Mesendoderm (in vitro differentiated cells): ENCODE results near the gene GALNTL6.

ENCODE experiments used
- DNase-seq: peaks from one replicate; pipeline ENCODE4 v3.0.0; 2013
- H2AK5ac ChIP-seq: 2 replicates; pipeline ENCODE4 v1.6.1; 2013; ENCODE audit warnings: low read length, inconsistent platforms
- H2BK120ac ChIP-seq: 2 replicates; pipeline ENCODE4 v1.6.1; 2013; ENCODE audit warnings: low read depth, mild to moderate bottlenecking, low read length, moderate library complexity, mixed read lengths
- H2BK15ac ChIP-seq: replicated peaks from 2 replicates; pipeline ENCODE4 v1.6.1; 2013; ENCODE audit warnings: low read depth, mild to moderate bottlenecking, moderate library complexity
- H2BK5ac ChIP-seq: 2 replicates; pipeline ENCODE4 v1.6.1; 2013; ENCODE audit warnings: low read length, inconsistent platforms
- H3K18ac ChIP-seq: 2 replicates; pipeline ENCODE4 v1.6.1; 2013; ENCODE audit warnings: mild to moderate bottlenecking, low read length, mixed read lengths
- H3K23ac ChIP-seq: one replicate; pipeline ENCODE4 v1.6.1; 2013; ENCODE audit warnings: low read length
- H3K27ac ChIP-seq: 2 replicates; pipeline ENCODE4 v1.5.1; 2013; ENCODE audit warnings: low read depth, mild to moderate bottlenecking, inconsistent platforms, low read length, moderate library complexity
- H3K27me3 ChIP-seq: 2 replicates; pipeline ENCODE4 v1.6.1; 2013; ENCODE audit warnings: low read length, control low read depth, mild to moderate bottlenecking, inconsistent platforms; ENCODE audit not compliant: insufficient read depth, poor library complexity
- H3K36me3 ChIP-seq: 2 replicates; pipeline ENCODE4 v1.6.1; 2013; ENCODE audit warnings: low read length, inconsistent platforms; ENCODE audit not compliant: control insufficient read depth, insufficient read depth
- H3K4ac ChIP-seq: one replicate; pipeline ENCODE4 v1.6.1; 2013; ENCODE audit warnings: low read depth, mild to moderate bottlenecking, low read length, moderate library complexity
- H3K4me1 ChIP-seq: 2 replicates; pipeline ENCODE4 v1.6.1; 2013; ENCODE audit warnings: low read depth, low read length, inconsistent platforms; ENCODE audit not compliant: control insufficient read depth
- H3K4me2 ChIP-seq: 2 replicates; pipeline ENCODE4 v1.6.1; 2013; ENCODE audit warnings: low read length
- H3K4me3 ChIP-seq: 2 replicates; pipeline ENCODE4 v1.5.1; 2013; ENCODE audit warnings: mild to moderate bottlenecking, low read length
- H3K56ac ChIP-seq: one replicate; pipeline ENCODE4 v1.6.1; 2013; ENCODE audit warnings: low read length
- H3K79me1 ChIP-seq: 2 replicates; pipeline ENCODE4 v1.6.1; 2013; ENCODE audit warnings: low read length, inconsistent platforms
- H3K79me2 ChIP-seq: 2 replicates; pipeline ENCODE4 v1.6.1; 2013; ENCODE audit warnings: mild to moderate bottlenecking, low read length; ENCODE audit not compliant: control insufficient read depth, insufficient read depth
- H3K9ac ChIP-seq: 2 replicates; pipeline ENCODE4 v1.6.1; 2013; ENCODE audit warnings: low read length, inconsistent platforms
- H4K5ac ChIP-seq: one replicate; pipeline ENCODE4 v1.6.1; 2013; ENCODE audit warnings: low read length
- H4K8ac ChIP-seq: one replicate; pipeline ENCODE4 v1.6.1; 2013; ENCODE audit warnings: low read depth, mild to moderate bottlenecking, control low read depth, low read length, moderate library complexity
- WGBS: extraction: QIAGEN DNeasy Blood & Tissue Kit; methylation state at CpG from one replicate; pipeline ENCODE4 v1.1.7; 2013; ENCODE audit warnings: low lambda C conversion rate, missing lambda C conversion rate; ENCODE audit not compliant: insufficient coverage; ENCODE audit errors: extremely low coverage; 5-methylcytosine and 5-hydroxymethylcytosine counted together

Gene GALNTL6

GRCh38 chr4:172980219-172980618 lies 1167.0 kb downstream of the GALNTL6 start:
- WGBS = no CpG with 5 or more reads among the region's 3 CpGs
- Histone ChIP-seq H2AK5ac (no peak overlapping the region), H2BK120ac (no peak overlapping the region), H3K36me3 (no peaks in the 10 kb centered on the region), H3K23ac (no peak overlapping the region), H3K4me2 (no peak overlapping the region), H4K8ac (no peak overlapping the region), H3K56ac (no peak overlapping the region), H4K5ac (no peak overlapping the region), H3K18ac (no peak overlapping the region), H3K4me1 (no peaks in the 10 kb centered on the region), H2BK5ac (no peak overlapping the region), H3K27me3 (no peaks in the 10 kb centered on the region), H3K4ac (no peak overlapping the region), H2BK15ac (no peak overlapping the region), H3K9ac (no peak overlapping the region), H3K27ac (no peak overlapping the region), H3K79me1 (no peaks in the 10 kb centered on the region), H3K4me3 (no peak overlapping the region), H3K79me2 (no peaks in the 10 kb centered on the region)
- no peak for DNase-seq

GRCh38 chr4:172982151-172982590 lies 1169.0 kb downstream of the GALNTL6 start:
- H3K79me1 ChIP-seq = no peaks in the 10 kb centered on the region
- DNase-seq = no peak
- no peak overlapping the region for H2AK5ac ChIP-seq
- H3K27ac ChIP-seq = no peak overlapping the region
- no peak overlapping the region for H3K4me3 ChIP-seq
- H2BK5ac ChIP-seq = no peak overlapping the region
- H2BK15ac ChIP-seq = no peak overlapping the region
- H3K36me3 ChIP-seq = no peaks in the 10 kb centered on the region
- no peaks in the 10 kb centered on the region for H3K79me2 ChIP-seq
- no peak overlapping the region for H2BK120ac ChIP-seq
- H3K27me3 ChIP-seq = no peaks in the 10 kb centered on the region
- H3K4me2 ChIP-seq = no peak overlapping the region
- H4K8ac ChIP-seq = no peak overlapping the region
- WGBS = no CpG with 5 or more reads among the region's 2 CpGs
- no peak overlapping the region for H3K9ac ChIP-seq
- no peak overlapping the region for H3K18ac ChIP-seq
- no peak overlapping the region for H3K4ac ChIP-seq
- H4K5ac ChIP-seq = no peak overlapping the region
- no peak overlapping the region for H3K23ac ChIP-seq
- H3K4me1 ChIP-seq = no peaks in the 10 kb centered on the region
- H3K56ac ChIP-seq = no peak overlapping the region

- Histone ChIP-seq H2AK5ac (no peak overlapping the region), H4K8ac (no peak overlapping the region)
These were observed 1169.8 kb downstream of the GALNTL6 start for GRCh38 chr4:172983014-172983413.

GRCh38 chr4:172983631-172984030 lies 1170.4 kb downstream of the GALNTL6 start:
- Histone ChIP-seq H3K56ac (no peak overlapping the region), H3K4me1 (no peaks in the 10 kb centered on the region), H2AK5ac (no peak overlapping the region), H3K79me1 (no peaks in the 10 kb centered on the region), H3K79me2 (no peaks in the 10 kb centered on the region), H3K18ac (no peak overlapping the region), H2BK5ac (no peak overlapping the region), H4K5ac (no peak overlapping the region), H3K23ac (no peak overlapping the region), H3K4ac (no peak overlapping the region), H2BK15ac (no peak overlapping the region), H3K27me3 (no peaks in the 10 kb centered on the region), H3K9ac (no peak overlapping the region), H3K4me3 (no peak overlapping the region), H3K36me3 (no peaks in the 10 kb centered on the region), H2BK120ac (no peak overlapping the region), H3K27ac (no peak overlapping the region), H4K8ac (no peak overlapping the region), H3K4me2 (no peak overlapping the region)
- no CpG with 5 or more reads among the region's 3 CpGs for WGBS
- no peak for DNase-seq

More at GRCh38 chr4:172983014-172983413, 1169.8 kb downstream of the GALNTL6 start:
- Histone ChIP-seq H3K79me1 (no peaks in the 10 kb centered on the region), H3K36me3 (no peaks in the 10 kb centered on the region), H3K79me2 (no peaks in the 10 kb centered on the region), H2BK120ac (no peak overlapping the region), H2BK5ac (no peak overlapping the region), H3K23ac (no peak overlapping the region), H3K27me3 (no peaks in the 10 kb centered on the region), H3K27ac (no peak overlapping the region), H3K9ac (no peak overlapping the region), H4K5ac (no peak overlapping the region), H3K4ac (no peak overlapping the region), H3K4me3 (no peak overlapping the region), H3K4me1 (no peaks in the 10 kb centered on the region), H3K56ac (no peak overlapping the region), H3K18ac (no peak overlapping the region), H3K4me2 (no peak overlapping the region), H2BK15ac (no peak overlapping the region)
- WGBS = no CpG with 5 or more reads among the region's 3 CpGs
- no peak for DNase-seq

- Histone ChIP-seq H2BK120ac (no peak overlapping the region), H3K79me2 (no peaks in the 10 kb centered on the region), H4K5ac (no peak overlapping the region), H3K27me3 (no peaks in the 10 kb centered on the region), H3K9ac (no peak overlapping the region), H3K18ac (no peak overlapping the region), H3K27ac (no peak overlapping the region), H4K8ac (no peak overlapping the region), H2AK5ac (no peak overlapping the region), H3K4ac (no peak overlapping the region), H3K4me2 (no peak overlapping the region), H3K4me3 (no peak overlapping the region), H2BK15ac (peak overlapping the region; percentile 57), H3K36me3 (no peaks in the 10 kb centered on the region), H3K4me1 (no peaks in the 10 kb centered on the region), H3K23ac (no peak overlapping the region), H3K56ac (no peak overlapping the region), H2BK5ac (no peak overlapping the region), H3K79me1 (no peaks in the 10 kb centered on the region)
- no peak for DNase-seq
- no CpG with 5 or more reads among the region's 2 CpGs for WGBS
These were observed 1172.3 kb downstream of the GALNTL6 start for GRCh38 chr4:172985552-172985951.

- Histone ChIP-seq H3K4me3 (no peak overlapping the region), H3K18ac (no peak overlapping the region), H4K5ac (no peak overlapping the region), H3K36me3 (no peaks in the 10 kb centered on the region), H3K9ac (no peak overlapping the region), H2AK5ac (no peak overlapping the region), H4K8ac (no peak overlapping the region), H2BK5ac (no peak overlapping the region), H3K4me2 (no peak overlapping the region), H3K4me1 (no peaks in the 10 kb centered on the region), H3K23ac (no peak overlapping the region), H3K79me1 (no peaks in the 10 kb centered on the region), H3K4ac (no peak overlapping the region), H3K79me2 (no peaks in the 10 kb centered on the region), H2BK120ac (no peak overlapping the region), H3K27ac (no peak overlapping the region), H3K27me3 (no peaks in the 10 kb centered on the region), H2BK15ac (no peak overlapping the region), H3K56ac (no peak overlapping the region)
- WGBS = no CpG with 5 or more reads among the region's 1 CpG
- DNase-seq = no peak
These were observed 1172.9 kb downstream of the GALNTL6 start for GRCh38 chr4:172986114-172986513.
